Thyroid gland (tissue), 4 donors: Measurements from ENCODE around the gene ARL8A. TPM values are rescaled to one million over a fixed set of nuclear protein-coding genes. Genes with fewer than 3 reads are reported as not detected.

Experiments
- DNase-seq, 2 donors: peaks; one replicate each; pipeline ENCODE4 v3.0.0-alpha.2; 2019
- H3K27ac ChIP-seq, 3 donors: fragments of 200-600 bp; sonication (generic); 1 replicate in 2 of 3; 2 replicates in 1 of 3; pipeline ENCODE4 v1.5.1; 2016 to 2019; ENCODE audit warnings: mild to moderate bottlenecking in 1 of 3, moderate library complexity in 1 of 3
- H3K27me3 ChIP-seq: fragments of 200-600 bp; sonication (generic); one replicate; pipeline ENCODE4 v1.5.1; 2019
- H3K36me3 ChIP-seq, 2 donors: fragments of 200-600 bp; sonication (generic); one replicate each; pipeline ENCODE4 v1.5.1; 2016 to 2019
- H3K4me1 ChIP-seq, 2 donors: fragments of 200-600 bp; sonication (generic); one replicate each; pipeline ENCODE4 v1.5.1; 2017 to 2019
- H3K4me3 ChIP-seq, 3 donors: fragments of 200-600 bp; sonication (generic); replicated peaks in 1 of 3; 1 replicate in 2 of 3; 2 replicates in 1 of 3; pipeline ENCODE4 v1.5.1; 2016; ENCODE audit warnings: mild to moderate bottlenecking in 1 of 3
- H3K9me3 ChIP-seq: fragments of 200-600 bp; sonication (generic); one replicate; pipeline ENCODE4 v1.5.1; 2017
- CTCF ChIP-seq, 6 experiments: fragments of 200-600 bp in 3 of 6; fragments of 450-650 bp in 3 of 6; sonication (generic) in 3 of 6; IDR thresholded peaks; one replicate each; pipeline ENCODE4 v1.5.1; 2016 to 2019; ENCODE audit warnings: antibody characterized with exemption in 6 of 6, mild to moderate bottlenecking in 2 of 6, inconsistent platforms in 1 of 6, moderate library complexity in 1 of 6
- POLR2A ChIP-seq, 2 donors: fragments of 450-650 bp; IDR thresholded peaks; one replicate each; pipeline ENCODE4 v1.6.1; 2017; ENCODE audit warnings: antibody characterized with exemption in 2 of 2, mild to moderate bottlenecking in 2 of 2, moderate library complexity in 1 of 2
- WGBS, 2 donors: methylation state at CpG; one replicate each; pipeline ENCODE4 v1.1.5; 2017; 5-methylcytosine and 5-hydroxymethylcytosine counted together
- intact Hi-C: fragments of 100-400 bp; cut with DNase I; formaldehyde crosslinking; loops from one replicate; pipeline ENCODE4 v1.15.1; 2023
- small RNA-seq: library from RNA; depleted of rRNA; stranded (forward); fragments of <200 nt; gene quantifications from one replicate; pipeline ENCODE3, GENCODE V24; 2016
- total RNA-seq, 4 donors: library from RNA; depleted of rRNA; stranded (reverse); fragments of >200 nt; gene quantifications; one replicate each; pipeline ENCODE4 v1.2.3, GENCODE V29; 2016

The ARL8A gene
- total RNA-seq, 4 donors from 2014 or later = 31.2 to 38.6 (median 35.0) TPM

GRCh38 chr1:202085682-202086373, 58.7 kb downstream of the ARL8A start:
- no peak for DNase-seq

GRCh38 chr1:202084791-202085681, 59.5 kb downstream of the ARL8A start:
- intact Hi-C loops = no loop called here
- H3K4me1 ChIP-seq = peaks cover 4 to 27% of the 10 kb centered on the region in 2 donors
- H3K9me3 ChIP-seq = no peaks in the 10 kb centered on the region
- WGBS, 2 donors = 44% methylated on average over 12 to 16 of the region's 16 CpGs
- no peak overlapping the region for H3K27ac ChIP-seq
- no peak for TF ChIP-seq CTCF (IDR thresholded peaks at IDR 0.05)
- no peak for TF ChIP-seq POLR2A (IDR thresholded peaks at IDR 0.05)
- no peaks in the 10 kb centered on the region for H3K36me3 ChIP-seq
- H3K27me3 ChIP-seq = no peaks in the 10 kb centered on the region
- no peak overlapping the region for H3K4me3 ChIP-seq
- DNase-seq = peak; percentile 18 to 36

More at GRCh38 chr1:202085682-202086373, 58.7 kb downstream of the ARL8A start:
- Histone ChIP-seq H3K27me3 (no peaks in the 10 kb centered on the region), H3K4me3 (no peak overlapping the region), H3K36me3 (no peaks in the 10 kb centered on the region), H3K4me1 (peaks cover 4 to 27% of the 10 kb centered on the region in 2 donors), H3K9me3 (no peaks in the 10 kb centered on the region), H3K27ac (no peak overlapping the region)
- intact Hi-C loops = no loop called here
- TF ChIP-seq CTCF (IDR thresholded peaks at IDR 0.05) = no peak
- TF ChIP-seq POLR2A (IDR thresholded peaks at IDR 0.05) = no peak
- WGBS, 2 donors = 68 to 69% methylated on average over 7 of the region's 7 CpGs

Small RNA genes lying within 50 kb of the gene (small RNA-seq; reads per million reads assigned to genes)
- gene CRIP1P3 = not detected

Other genes with a start within 250 kb of the ARL8A start
- 10 to 100 TPM; 30.6 to 50.0 (median 35.9) TPM for gene LMOD1, start 198.2 kb downstream of the ARL8A start, total RNA-seq
- gene TIMM17A, start 189.2 kb downstream of the ARL8A start, total RNA-seq = 10 to 100 TPM; 34.7 to 46.8 (median 40.1) TPM
- gene RNPEP, start 162.1 kb downstream of the ARL8A start, total RNA-seq = 10 to 100 TPM; 61.4 to 98.1 (median 85.7) TPM
- 10 to 100 TPM in 2 of 4 donors, 1 to 10 TPM in 2; 6.6 to 28.8 (median 12.6) TPM for gene ELF3, start 134.2 kb downstream of the ARL8A start, total RNA-seq
- under 1 TPM in 2 of 4 donors, not detected in 2; 0.22 to 0.34 TPM for gene GPR37L1, start 21.8 kb downstream of the ARL8A start, total RNA-seq
- 1 to 10 TPM; 1.3 to 4.3 (median 2.1) TPM for gene PTPN7, start 15.9 kb upstream of the ARL8A start, total RNA-seq
- gene LGR6, start 49.1 kb upstream of the ARL8A start, total RNA-seq = 1 to 10 TPM; 2.8 to 7.0 (median 4.5) TPM
- gene UBE2T, start 197.2 kb upstream of the ARL8A start, total RNA-seq = 1 to 10 TPM in 3 of 4 donors, not detected in 1; 2.4 to 6.5 (median 2.7) TPM
- 10 to 100 TPM; 34.9 to 48.5 (median 41.3) TPM for gene PPP1R12B, start 204.0 kb upstream of the ARL8A start, total RNA-seq